Activated CD8-positive, alpha-beta memory T cell treated with anti-CD3 and anti-CD28 coated beads, Interleukin-2, amount 50 U/mL, for 1 hour (primary cell): Measurements from ENCODE around the gene CRTC3.
"Not testable (repeated sequence)": the region's sequence is repeated elsewhere in the genome, so short reads cannot be mapped to it uniquely, and the experiment has no call there.

Experiments
- DNase-seq: peaks from one replicate; pipeline ENCODE4 v3.0.0-alpha.2; 2020; ENCODE audit errors: extremely low read depth

CRTC3 gene

GRCh38 chr15:90650117-90650955, 120.6 kb downstream of the CRTC3 start:
- DNase-seq = no peak

- no peak for DNase-seq
Measured at GRCh38 chr15:90650956-90651689, 121.4 kb downstream of the CRTC3 start.

GRCh38 chr15:90654233-90655136, 124.8 kb downstream of the CRTC3 start:
- DNase-seq = no peak

- DNase-seq = not testable (repeated sequence)
Measured at GRCh38 chr15:90657520-90658172, 127.9 kb downstream of the CRTC3 start.

- DNase-seq = no peak
Measured at GRCh38 chr15:90659481-90659880, 129.8 kb downstream of the CRTC3 start.

GRCh38 chr15:90660195-90660998, 130.7 kb downstream of the CRTC3 start:
- DNase-seq = peak; percentile 63

- DNase-seq = not testable (repeated sequence)
Measured at GRCh38 chr15:90660999-90661330, 131.2 kb downstream of the CRTC3 start.

- DNase-seq = not testable (repeated sequence)
Measured at GRCh38 chr15:90664081-90664461, 134.3 kb downstream of the CRTC3 start.

GRCh38 chr15:90664650-90665287, 135.0 kb downstream of the CRTC3 start:
- DNase-seq = no peak

GRCh38 chr15:90665288-90666134, 135.8 kb downstream of the CRTC3 start:
- DNase-seq = no peak

- no peak for DNase-seq
Measured at GRCh38 chr15:90666135-90666909, 136.6 kb downstream of the CRTC3 start.

GRCh38 chr15:90667073-90667754, 137.5 kb downstream of the CRTC3 start:
- DNase-seq = no peak

- not testable (repeated sequence) for DNase-seq
Measured at GRCh38 chr15:90667755-90668345, 138.1 kb downstream of the CRTC3 start.

GRCh38 chr15:90670631-90671030, 140.9 kb downstream of the CRTC3 start:
- DNase-seq = not testable (repeated sequence)

- no peak for DNase-seq
Measured at GRCh38 chr15:90671216-90671615, 141.5 kb downstream of the CRTC3 start.

GRCh38 chr15:90673357-90673756, 143.6 kb downstream of the CRTC3 start:
- DNase-seq = not testable (repeated sequence)

- DNase-seq = no peak
Measured at GRCh38 chr15:90674476-90674875, 144.8 kb downstream of the CRTC3 start.
